Measurements from ENCODE around the gene GIT1.

Gene GIT1

GRCh38 chr17:29586676-29587469 is 2.6 kb downstream of the GIT1 start:
- H3K27ac ChIP-seq = peak overlapping the region; percentile 99
- TF ChIP-seq CTCF (conservative IDR thresholded peaks at IDR 0.05; ENCODE audit: low read depth) = no peak
- POLR2A ChIA-PET (ENCODE audit: low non-redundant PET) = interaction anchor here (0.7 kb wide), 1 partner anchor 198 kb away, joined by 3 read pairs; no protein-coding TSS in a partner anchor
- CTCF ChIA-PET = no interaction called here
- no peak for DNase-seq (ENCODE audit: low spot score)

GRCh38 chr17:29585080-29585751 is 4.2 kb downstream of the GIT1 start:
- ChIA-PET CTCF (interaction anchor here (0.6 kb wide), 1 partner anchor 19 kb away, joined by 3 read pairs; no protein-coding TSS in a partner anchor), POLR2A (ENCODE audit: low non-redundant PET) (no interaction called here)
- no peak for TF ChIP-seq CTCF (conservative IDR thresholded peaks at IDR 0.05; ENCODE audit: low read depth)
- H3K27ac ChIP-seq = peak overlapping the region; percentile 99
- no peak for DNase-seq (ENCODE audit: low spot score)

- CTCF ChIA-PET = interaction anchor here (1.6 kb wide), 1 partner anchor 10 kb away, joined by 5 read pairs; no protein-coding TSS in a partner anchor
- DNase-seq (ENCODE audit: low spot score) = no peak
These were observed 4.9 kb downstream of the GIT1 start for GRCh38 chr17:29584452-29585079.

GRCh38 chr17:29583324-29584248 is 5.9 kb downstream of the GIT1 start:
- ChIA-PET POLR2A (ENCODE audit: low non-redundant PET) (no interaction called here), CTCF (interaction anchor here (0.7 to 5.2 kb wide), 3 partner anchors 8 to 186 kb away, joined by 4 to 71 read pairs (median 5); partner anchors contain the start of gene ANKRD13B)
- peak; percentile 84 for DNase-seq (ENCODE audit: low spot score)
- H3K27ac ChIP-seq = peak overlapping the region; percentile 99
- TF ChIP-seq CTCF (conservative IDR thresholded peaks at IDR 0.05; ENCODE audit: low read depth) = no peak

More at GRCh38 chr17:29584452-29585079, 4.9 kb downstream of the GIT1 start:
- POLR2A ChIA-PET (ENCODE audit: low non-redundant PET) = no interaction called here
- peak overlapping the region; percentile 99 for H3K27ac ChIP-seq
- no peak for TF ChIP-seq CTCF (conservative IDR thresholded peaks at IDR 0.05; ENCODE audit: low read depth)

GRCh38 chr17:29582772-29583171 is 6.7 kb downstream of the GIT1 start:
- peak overlapping the region; percentile 99 for H3K27ac ChIP-seq
- ChIA-PET CTCF (interaction anchor here (0.6 to 5.2 kb wide), 5 partner anchors 9 to 186 kb away, joined by 3 to 71 read pairs (median 3); partner anchors contain the start of gene ANKRD13B), POLR2A (ENCODE audit: low non-redundant PET) (no interaction called here)
- DNase-seq (ENCODE audit: low spot score) = no peak
- TF ChIP-seq CTCF (conservative IDR thresholded peaks at IDR 0.05; ENCODE audit: low read depth) = no peak
